ENCODE results near the gene CWC27.

DNA sequence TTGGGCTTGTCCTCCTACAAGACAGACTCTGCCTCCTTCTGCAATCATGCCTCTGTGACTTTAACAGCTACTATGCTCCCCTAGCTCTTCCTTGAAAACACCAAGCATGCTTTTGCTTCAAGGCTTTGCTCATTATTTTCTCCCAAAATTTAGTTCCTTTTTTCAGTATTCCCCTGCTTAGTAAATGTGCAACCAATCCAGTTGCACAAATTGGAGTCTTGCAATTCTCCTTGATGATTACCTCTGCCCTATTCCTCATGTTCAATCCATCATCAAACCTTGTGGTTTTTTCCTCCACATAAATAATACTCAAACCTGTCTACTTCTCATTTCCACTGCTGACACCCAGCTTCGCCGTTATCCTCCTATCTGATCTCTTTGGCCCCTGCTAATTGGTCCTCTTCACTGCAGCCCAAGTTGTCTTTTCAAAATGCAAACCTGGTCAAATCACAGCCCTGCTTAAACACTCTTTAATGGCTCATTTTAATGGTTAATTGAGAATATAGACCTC is 296.3 kb downstream of the CWC27 start:
- no peak for TF ChIP-seq L3MBTL2 (conservative IDR thresholded peaks at IDR 0.05)
- no peak for TF ChIP-seq ARNT (IDR thresholded peaks at IDR 0.05)
- no peak for TF ChIP-seq BHLHE40 (IDR thresholded peaks at IDR 0.05; ENCODE audit: borderline replicate concordance)
- TF ChIP-seq, protein P1, sequence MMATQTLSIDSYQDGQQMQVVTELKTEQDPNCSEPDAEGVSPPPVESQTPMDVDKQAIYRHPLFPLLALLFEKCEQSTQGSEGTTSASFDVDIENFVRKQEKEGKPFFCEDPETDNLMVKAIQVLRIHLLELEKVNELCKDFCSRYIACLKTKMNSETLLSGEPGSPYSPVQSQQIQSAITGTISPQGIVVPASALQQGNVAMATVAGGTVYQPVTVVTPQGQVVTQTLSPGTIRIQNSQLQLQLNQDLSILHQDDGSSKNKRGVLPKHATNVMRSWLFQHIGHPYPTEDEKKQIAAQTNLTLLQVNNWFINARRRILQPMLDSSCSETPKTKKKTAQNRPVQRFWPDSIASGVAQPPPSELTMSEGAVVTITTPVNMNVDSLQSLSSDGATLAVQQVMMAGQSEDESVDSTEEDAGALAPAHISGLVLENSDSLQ (IDR thresholded peaks at IDR 0.05), result no peak
- no peak for TF ChIP-seq FOXM1 (IDR thresholded peaks at IDR 0.05; ENCODE audit: borderline replicate concordance)
- no peak for TF ChIP-seq SP1 (IDR thresholded peaks at IDR 0.05)
- no peak for TF ChIP-seq FOXK2 (IDR thresholded peaks at IDR 0.05)
- TF ChIP-seq FOXA1 (IDR thresholded peaks at IDR 0.05), result no peak
- no peak for TF ChIP-seq SUZ12 (IDR thresholded peaks at IDR 0.05)
- no peak for TF ChIP-seq ELF4 (IDR thresholded peaks at IDR 0.05)
- TF ChIP-seq TARDBP (IDR thresholded peaks at IDR 0.05), result no peak
- TF ChIP-seq ZNF384 (IDR thresholded peaks at IDR 0.05), result no peak
- TF ChIP-seq NFRKB (IDR thresholded peaks at IDR 0.05), result no peak

All from HEK293T (cell line).